Measurements from ENCODE around the gene HID1.

DNA sequence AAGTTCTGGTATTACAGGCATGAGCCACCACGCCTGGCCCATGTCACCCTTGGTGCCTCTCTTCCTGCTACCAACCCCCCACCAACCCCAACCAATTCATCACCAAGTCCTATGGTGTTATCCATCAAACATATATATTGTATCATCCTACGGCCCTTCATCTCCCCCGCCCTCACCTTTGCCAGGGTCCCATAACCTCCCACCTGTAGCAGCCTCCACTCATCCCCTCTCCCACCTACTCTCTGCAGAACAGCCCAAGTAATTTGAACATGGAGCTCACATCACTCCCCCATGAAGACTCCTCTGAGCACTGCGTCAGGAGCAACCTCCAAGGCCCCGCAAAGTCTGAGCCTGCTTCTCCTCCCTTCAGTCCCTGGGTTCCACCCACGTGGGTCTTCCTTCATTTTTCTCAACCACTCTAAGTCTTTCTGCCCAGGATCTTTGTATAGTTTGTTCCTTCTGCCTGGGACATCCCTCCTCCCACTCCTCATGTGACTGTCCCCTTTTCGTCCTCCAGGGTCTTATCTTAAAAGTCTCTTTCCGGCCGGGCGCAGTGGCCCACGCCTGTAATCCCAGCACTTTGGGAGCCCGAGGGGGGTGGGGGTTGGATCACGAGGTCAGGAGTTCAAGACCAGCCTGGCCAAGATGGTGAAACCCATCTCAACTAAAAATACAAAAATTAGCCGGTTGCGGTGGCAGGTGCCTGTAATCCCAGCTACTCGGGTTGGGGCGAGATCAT, 7.0 kb upstream of the HID1 start:
- TF ChIP-seq, protein P1, sequence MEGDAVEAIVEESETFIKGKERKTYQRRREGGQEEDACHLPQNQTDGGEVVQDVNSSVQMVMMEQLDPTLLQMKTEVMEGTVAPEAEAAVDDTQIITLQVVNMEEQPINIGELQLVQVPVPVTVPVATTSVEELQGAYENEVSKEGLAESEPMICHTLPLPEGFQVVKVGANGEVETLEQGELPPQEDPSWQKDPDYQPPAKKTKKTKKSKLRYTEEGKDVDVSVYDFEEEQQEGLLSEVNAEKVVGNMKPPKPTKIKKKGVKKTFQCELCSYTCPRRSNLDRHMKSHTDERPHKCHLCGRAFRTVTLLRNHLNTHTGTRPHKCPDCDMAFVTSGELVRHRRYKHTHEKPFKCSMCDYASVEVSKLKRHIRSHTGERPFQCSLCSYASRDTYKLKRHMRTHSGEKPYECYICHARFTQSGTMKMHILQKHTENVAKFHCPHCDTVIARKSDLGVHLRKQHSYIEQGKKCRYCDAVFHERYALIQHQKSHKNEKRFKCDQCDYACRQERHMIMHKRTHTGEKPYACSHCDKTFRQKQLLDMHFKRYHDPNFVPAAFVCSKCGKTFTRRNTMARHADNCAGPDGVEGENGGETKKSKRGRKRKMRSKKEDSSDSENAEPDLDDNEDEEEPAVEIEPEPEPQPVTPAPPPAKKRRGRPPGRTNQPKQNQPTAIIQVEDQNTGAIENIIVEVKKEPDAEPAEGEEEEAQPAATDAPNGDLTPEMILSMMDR (IDR thresholded peaks at IDR 0.05 in 2 of 3, conservative IDR thresholded peaks at IDR 0.05 in 1 of 3; ENCODE audit: borderline replicate concordance in 1 of 3, insufficient read depth in 1 of 3, low read depth in 2 of 3, low read length in 2 of 3): no peak
- TF ChIP-seq EZH2 (IDR thresholded peaks at IDR 0.05) (no peak), SP1 (IDR thresholded peaks at IDR 0.05; ENCODE audit: low read depth) (no peak), YY1 (IDR thresholded peaks at IDR 0.05; ENCODE audit: extremely low read depth, insufficient replicate concordance, low read depth, low read length) (no peak), TCF7L2 (IDR thresholded peaks at IDR 0.05; ENCODE audit: borderline replicate concordance, extremely low read depth, insufficient read depth, insufficient read length) (no peak), REST (IDR thresholded peaks at IDR 0.05; ENCODE audit: low read depth) (no peak), POLR2A (IDR thresholded peaks at IDR 0.05; ENCODE audit: borderline replicate concordance, extremely low read depth, insufficient read depth, insufficient read length) (no peak), EZH2phosphoT487 (IDR thresholded peaks at IDR 0.05; ENCODE audit: borderline replicate concordance) (no peak), CEBPB (IDR thresholded peaks at IDR 0.05; ENCODE audit: low read depth) (no peak)
- TF ChIP-seq, protein P2, sequence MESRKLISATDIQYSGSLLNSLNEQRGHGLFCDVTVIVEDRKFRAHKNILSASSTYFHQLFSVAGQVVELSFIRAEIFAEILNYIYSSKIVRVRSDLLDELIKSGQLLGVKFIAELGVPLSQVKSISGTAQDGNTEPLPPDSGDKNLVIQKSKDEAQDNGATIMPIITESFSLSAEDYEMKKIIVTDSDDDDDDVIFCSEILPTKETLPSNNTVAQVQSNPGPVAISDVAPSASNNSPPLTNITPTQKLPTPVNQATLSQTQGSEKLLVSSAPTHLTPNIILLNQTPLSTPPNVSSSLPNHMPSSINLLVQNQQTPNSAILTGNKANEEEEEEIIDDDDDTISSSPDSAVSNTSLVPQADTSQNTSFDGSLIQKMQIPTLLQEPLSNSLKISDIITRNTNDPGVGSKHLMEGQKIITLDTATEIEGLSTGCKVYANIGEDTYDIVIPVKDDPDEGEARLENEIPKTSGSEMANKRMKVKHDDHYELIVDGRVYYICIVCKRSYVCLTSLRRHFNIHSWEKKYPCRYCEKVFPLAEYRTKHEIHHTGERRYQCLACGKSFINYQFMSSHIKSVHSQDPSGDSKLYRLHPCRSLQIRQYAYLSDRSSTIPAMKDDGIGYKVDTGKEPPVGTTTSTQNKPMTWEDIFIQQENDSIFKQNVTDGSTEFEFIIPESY (IDR thresholded peaks at IDR 0.05; ENCODE audit: extremely low read depth, insufficient replicate concordance, low read length): no peak
